Gastrocnemius medialis (tissue), 4 donors: Measurements from ENCODE around the gene ACAA2. TPM values are rescaled to one million over a fixed set of nuclear protein-coding genes. Genes with fewer than 3 reads are reported as not detected.

ENCODE experiments used
- ATAC-seq, 2 donors: fragments of 150-250 bp; one replicate each; pipeline ENCODE4 v1.9.1; 2016
- DNase-seq, 2 donors: peaks; one replicate each; pipeline ENCODE4 v3.0.0-alpha.2; 2019
- H3K27ac ChIP-seq, 4 donors: fragments of 200-600 bp; sonication (generic); 1 replicate in 1 of 4; 2 replicates in 3 of 4; pipeline ENCODE4 v1.5.1; 2016 to 2018; ENCODE audit warnings: mild to moderate bottlenecking in 2 of 4, moderate library complexity in 1 of 4
- H3K27me3 ChIP-seq, 3 donors: fragments of 200-600 bp; sonication (generic) in 2 of 3; 1 replicate in 1 of 3; 2 replicates in 2 of 3; pipeline versions ENCODE4 v1.5.1 to v1.6.0; 2016 to 2019; ENCODE audit warnings: mild to moderate bottlenecking in 1 of 3, moderate library complexity in 1 of 3
- H3K36me3 ChIP-seq, 2 donors: fragments of 200-600 bp; sonication (generic) in 1 of 2; one replicate each; pipeline ENCODE4 v1.5.1; 2017 to 2018
- H3K4me1 ChIP-seq, 2 donors: fragments of 200-600 bp; sonication (generic) in 1 of 2; one replicate each; pipeline ENCODE4 v1.5.1; 2016 to 2017; ENCODE audit warnings: mild to moderate bottlenecking in 2 of 2
- H3K4me3 ChIP-seq, 4 donors: fragments of 200-600 bp; sonication (generic) in 3 of 4; 1 replicate in 1 of 4; 2 replicates in 3 of 4; pipeline ENCODE4 v1.5.1; 2016 to 2019; ENCODE audit warnings: mild to moderate bottlenecking in 2 of 4
- H3K9me3 ChIP-seq, 3 donors: fragments of 200-600 bp; sonication (generic) in 2 of 3; 1 replicate in 1 of 3; 2 replicates in 2 of 3; pipeline ENCODE4 v1.5.1; 2016 to 2019
- CTCF ChIP-seq, 5 experiments: fragments of 450-650 bp in 3 of 5; fragments of 200-600 bp in 2 of 5; sonication (generic) in 2 of 5; IDR thresholded peaks in 4 of 5; conservative IDR thresholded peaks in 1 of 5; 1 replicate in 4 of 5; 2 replicates in 1 of 5; pipeline ENCODE4 v1.5.1; 2016 to 2019; ENCODE audit warnings: antibody characterized with exemption in 5 of 5, mild to moderate bottlenecking in 3 of 5, moderate library complexity in 3 of 5
- POLR2A ChIP-seq, 2 donors: fragments of 450-650 bp; IDR thresholded peaks; one replicate each; pipeline ENCODE4 v1.6.1; 2017; ENCODE audit warnings: antibody characterized with exemption in 2 of 2, mild to moderate bottlenecking in 2 of 2, moderate library complexity in 2 of 2
- in situ Hi-C, 4 donors: fragments of 200-750 bp; cut with MboI; loops; one replicate each; pipeline versions ENCODE4 v1.15.0 to v1.8.0; 2017; ENCODE audit warnings: low sequenced_read_pairs in 4 of 4
- intact Hi-C: fragments of 100-400 bp; cut with DNase I; formaldehyde crosslinking; loops from one replicate; pipeline ENCODE4 v1.15.1; 2023; ENCODE audit warnings: low total_unique reads
- total RNA-seq, 4 donors: library from RNA; depleted of rRNA; stranded (reverse); fragments of >200 nt; gene quantifications; one replicate each; pipeline versions ENCODE4 v1.1.0 to v1.2.3, GENCODE V29; 2016

The ACAA2 gene
- total RNA-seq, 4 donors from 2014 or later = 73.7 to 95.7 (median 79.6) TPM

- DNase-seq = no peak
- in situ Hi-C loops (no loop called here), intact Hi-C loops (no loop called here)
- no peaks in the 10 kb centered on the region for H3K9me3 ChIP-seq
- TF ChIP-seq POLR2A (IDR thresholded peaks at IDR 0.05) (no peak), CTCF (IDR thresholded peaks at IDR 0.05 in 4 of 5, conservative IDR thresholded peaks at IDR 0.05 in 1 of 5) (no peak)
- no peak overlapping the region for H3K4me3 ChIP-seq
- H3K36me3 ChIP-seq = no peaks in the 10 kb centered on the region
- H3K4me1 ChIP-seq = peaks cover 5 to 10% of the 10 kb centered on the region in 2 donors
- H3K27me3 ChIP-seq = peaks cover 8 to 14% (median 11%) of the 10 kb centered on the region in 3 donors
- no peak for ATAC-seq
- no peak overlapping the region for H3K27ac ChIP-seq
These were observed 34.2 kb upstream of the ACAA2 start for GRCh38 chr18:49847524-49847923.

GRCh38 chr18:49846718-49847470 is 33.6 kb upstream of the ACAA2 start:
- ATAC-seq (no peak), DNase-seq (no peak)
- no peak overlapping the region for H3K4me3 ChIP-seq
- TF ChIP-seq POLR2A (IDR thresholded peaks at IDR 0.05) (no peak), CTCF (IDR thresholded peaks at IDR 0.05 in 4 of 5, conservative IDR thresholded peaks at IDR 0.05 in 1 of 5) (no peak)
- intact Hi-C loops = no loop called here
- H3K4me1 ChIP-seq = peaks cover 5 to 10% of the 10 kb centered on the region in 2 donors
- H3K27me3 ChIP-seq = peaks cover 8 to 14% (median 11%) of the 10 kb centered on the region in 3 donors
- in situ Hi-C loops = no loop called here
- no peak overlapping the region for H3K27ac ChIP-seq
- H3K9me3 ChIP-seq = no peaks in the 10 kb centered on the region
- H3K36me3 ChIP-seq = no peaks in the 10 kb centered on the region

- in situ Hi-C loops = no loop called here
- no peak for ATAC-seq
- H3K27me3 ChIP-seq = peaks cover 8 to 14% (median 11%) of the 10 kb centered on the region in 3 donors
- no peak for DNase-seq
- H3K27ac ChIP-seq = no peak overlapping the region
- TF ChIP-seq CTCF (IDR thresholded peaks at IDR 0.05 in 4 of 5, conservative IDR thresholded peaks at IDR 0.05 in 1 of 5) = no peak
- no peak overlapping the region for H3K4me3 ChIP-seq
- H3K4me1 ChIP-seq = peaks cover 5 to 10% of the 10 kb centered on the region in 2 donors
- no peaks in the 10 kb centered on the region for H3K9me3 ChIP-seq
- H3K36me3 ChIP-seq = no peaks in the 10 kb centered on the region
- intact Hi-C loops = no loop called here
These were observed 33.0 kb upstream of the ACAA2 start for GRCh38 chr18:49846361-49846662.

GRCh38 chr18:49845629-49846360 is 32.5 kb upstream of the ACAA2 start:
- no peak for DNase-seq
- no peak for ATAC-seq
- TF ChIP-seq POLR2A (IDR thresholded peaks at IDR 0.05) = no peak
- TF ChIP-seq CTCF (IDR thresholded peaks at IDR 0.05 in 4 of 5, conservative IDR thresholded peaks at IDR 0.05 in 1 of 5) = no peak
- intact Hi-C loops = no loop called here
- in situ Hi-C loops = no loop called here
- no peak overlapping the region for H3K4me3 ChIP-seq
- H3K27me3 ChIP-seq = peaks cover 3 to 14% (median 11%) of the 10 kb centered on the region in 3 donors
- no peaks in the 10 kb centered on the region for H3K9me3 ChIP-seq
- peaks cover 5 to 10% of the 10 kb centered on the region in 2 donors for H3K4me1 ChIP-seq
- H3K27ac ChIP-seq = no peak overlapping the region
- H3K36me3 ChIP-seq = no peaks in the 10 kb centered on the region
